GM12878 (cell line): Measurements from ENCODE around the gene KERA.

Experiments
- BCL11A ChIP-seq: IDR thresholded peaks from 2 replicates; pipeline ENCODE4 v1.6.1; 2011; ENCODE audit warnings: low read depth, low read length
- NFIC ChIP-seq: IDR thresholded peaks from 2 replicates; pipeline ENCODE4 v1.6.1; 2012; ENCODE audit warnings: low read depth, mild to moderate bottlenecking, inconsistent platforms, low read length, moderate library complexity
- POLR2A ChIP-seq: IDR thresholded peaks from 2 replicates; pipeline ENCODE4 v1.6.1; 2011; ENCODE audit warnings: low read depth, mild to moderate bottlenecking, low read length
- RELA ChIP-seq: fragments of 450-650 bp; IDR thresholded peaks from 2 replicates; pipeline ENCODE4 v1.8.0; 2014; ENCODE audit warnings: borderline replicate concordance; ENCODE audit not compliant: partially characterized antibody
- TCF7 ChIP-seq: IDR thresholded peaks from 2 replicates; pipeline ENCODE4 v1.6.1; 2014; ENCODE audit warnings: antibody characterized with exemption, borderline replicate concordance

GRCh38 chr12:91058786-91059185 is 962 bp upstream of the KERA start:
- TF ChIP-seq BCL11A (no peak), RELA (no peak), POLR2A (no peak), NFIC (no peak), TCF7 (no peak)
